Tibial artery (tissue), 4 donors: ENCODE results near the gene BIN2.

Source experiments
- DNase-seq, 2 donors: peaks; one replicate each; pipeline ENCODE4 v3.0.0-alpha.2; 2019
- H3K27ac ChIP-seq, 2 donors: fragments of 200-600 bp; sonication (generic) in 1 of 2; 1 replicate in 1 of 2; 2 replicates in 1 of 2; pipeline ENCODE4 v1.5.1; 2018 to 2019; ENCODE audit warnings: mild to moderate bottlenecking in 1 of 2
- H3K27me3 ChIP-seq, 2 donors: fragments of 200-600 bp; sonication (generic) in 1 of 2; one replicate each; pipeline versions ENCODE4 v1.5.1 to v1.6.0; 2016 to 2019
- H3K36me3 ChIP-seq, 3 donors: fragments of 200-600 bp; sonication (generic) in 2 of 3; one replicate each; pipeline ENCODE4 v1.5.1; 2016 to 2019; ENCODE audit warnings: mild to moderate bottlenecking in 2 of 3
- H3K4me1 ChIP-seq, 4 donors: fragments of 200-600 bp; sonication (generic) in 2 of 4; 1 replicate in 3 of 4; 2 replicates in 1 of 4; pipeline ENCODE4 v1.5.1; 2016 to 2019
- H3K4me3 ChIP-seq, 2 donors: fragments of 200-600 bp; sonication (generic) in 1 of 2; 1 replicate in 1 of 2; 2 replicates in 1 of 2; pipeline ENCODE4 v1.5.1; 2018 to 2019; ENCODE audit warnings: mild to moderate bottlenecking in 2 of 2
- H3K9me3 ChIP-seq, 3 donors: fragments of 200-600 bp; sonication (generic) in 1 of 3; one replicate each; pipeline ENCODE4 v1.5.1; 2016 to 2019
- intact Hi-C: fragments of 100-400 bp; cut with DNase I; formaldehyde crosslinking; loops from one replicate; pipeline ENCODE4 v1.15.0; 2023; ENCODE audit warnings: low total_unique reads
- TF ChIP-seq, protein P1 (sequence below), 2 experiments: fragments of 200-600 bp in 1 of 2; fragments of 450-650 bp in 1 of 2; IDR thresholded peaks; one replicate each; pipeline ENCODE4 v1.5.1; 2017 to 2019; ENCODE audit warnings: antibody characterized with exemption in 2 of 2, mild to moderate bottlenecking in 1 of 2, moderate library complexity in 1 of 2

The BIN2 gene

DNA sequence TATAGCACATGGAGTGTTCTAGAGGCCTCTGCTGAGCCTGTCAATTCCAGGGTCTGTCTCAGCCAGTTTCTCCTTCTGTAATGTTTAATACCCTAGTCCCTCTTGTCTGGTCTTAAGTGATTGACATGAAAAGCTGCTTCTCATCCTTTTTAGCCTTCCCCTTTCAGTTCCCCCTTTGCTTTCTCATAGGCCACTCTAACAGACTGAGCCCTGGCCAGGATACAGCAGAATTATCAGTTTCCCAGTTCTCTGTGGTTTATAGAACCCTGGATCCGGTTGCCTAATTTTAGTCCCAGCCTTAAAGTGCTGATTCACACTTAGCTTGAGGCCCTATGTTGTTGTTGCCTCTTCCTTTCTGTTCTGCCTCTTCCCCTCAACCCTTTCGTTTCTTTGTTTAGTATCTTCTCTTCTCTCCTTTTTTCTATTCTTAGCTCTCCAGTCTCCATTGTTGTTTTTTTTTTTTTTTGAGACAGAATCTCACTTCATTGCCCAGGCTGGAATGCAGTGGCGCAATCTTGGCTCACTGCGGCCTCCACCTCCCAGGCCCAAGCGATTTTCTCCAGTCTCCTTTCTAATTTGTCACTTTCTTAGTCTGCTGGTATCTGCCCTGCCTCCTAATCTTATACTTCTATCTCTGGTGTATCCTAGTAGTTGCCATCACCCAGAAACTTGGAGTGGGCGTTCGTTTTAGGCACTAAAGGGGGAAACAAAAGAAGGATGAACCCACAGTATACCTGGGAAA, 2.9 kb upstream of the BIN2 start:
- intact Hi-C loops: no loop called here
- H3K27ac ChIP-seq: no peak overlapping the region
- H3K4me1 ChIP-seq: no peaks in the 10 kb centered on the region
- H3K27me3 ChIP-seq: peaks cover 0 to 13% of the 10 kb centered on the region in 2 donors
- no peaks in the 10 kb centered on the region for H3K9me3 ChIP-seq
- no peak overlapping the region for H3K4me3 ChIP-seq
- peak in 1 of 2 donors; percentile 37 for DNase-seq
- TF ChIP-seq, protein P1, sequence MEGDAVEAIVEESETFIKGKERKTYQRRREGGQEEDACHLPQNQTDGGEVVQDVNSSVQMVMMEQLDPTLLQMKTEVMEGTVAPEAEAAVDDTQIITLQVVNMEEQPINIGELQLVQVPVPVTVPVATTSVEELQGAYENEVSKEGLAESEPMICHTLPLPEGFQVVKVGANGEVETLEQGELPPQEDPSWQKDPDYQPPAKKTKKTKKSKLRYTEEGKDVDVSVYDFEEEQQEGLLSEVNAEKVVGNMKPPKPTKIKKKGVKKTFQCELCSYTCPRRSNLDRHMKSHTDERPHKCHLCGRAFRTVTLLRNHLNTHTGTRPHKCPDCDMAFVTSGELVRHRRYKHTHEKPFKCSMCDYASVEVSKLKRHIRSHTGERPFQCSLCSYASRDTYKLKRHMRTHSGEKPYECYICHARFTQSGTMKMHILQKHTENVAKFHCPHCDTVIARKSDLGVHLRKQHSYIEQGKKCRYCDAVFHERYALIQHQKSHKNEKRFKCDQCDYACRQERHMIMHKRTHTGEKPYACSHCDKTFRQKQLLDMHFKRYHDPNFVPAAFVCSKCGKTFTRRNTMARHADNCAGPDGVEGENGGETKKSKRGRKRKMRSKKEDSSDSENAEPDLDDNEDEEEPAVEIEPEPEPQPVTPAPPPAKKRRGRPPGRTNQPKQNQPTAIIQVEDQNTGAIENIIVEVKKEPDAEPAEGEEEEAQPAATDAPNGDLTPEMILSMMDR (IDR thresholded peaks at IDR 0.05): no peak
- H3K36me3 ChIP-seq: no peaks in the 10 kb centered on the region

DNA sequence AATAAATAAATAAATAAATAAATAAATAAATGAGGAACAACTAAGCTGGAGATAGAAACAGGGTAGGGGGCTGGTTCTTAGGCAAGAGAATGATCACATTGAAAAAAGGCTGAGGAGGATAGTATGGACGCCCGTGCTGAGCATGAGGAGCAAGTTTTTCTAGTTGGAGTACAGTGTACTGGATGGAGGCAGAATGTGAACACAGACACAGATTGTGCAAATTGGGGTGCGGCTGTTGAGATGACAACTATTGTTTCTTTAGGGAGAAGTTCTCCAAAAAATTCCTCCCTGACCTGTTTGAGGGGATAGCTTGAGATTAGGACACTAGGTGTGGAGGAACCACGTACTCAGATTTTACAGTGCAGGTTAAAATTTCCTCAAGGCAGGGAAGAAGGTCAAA, 979 bp upstream of the BIN2 start:
- intact Hi-C loops: no loop called here
- H3K9me3 ChIP-seq: no peaks in the 10 kb centered on the region
- H3K27ac ChIP-seq: no peak overlapping the region
- H3K4me1 ChIP-seq: no peaks in the 10 kb centered on the region
- TF ChIP-seq, protein P1 (IDR thresholded peaks at IDR 0.05): no peak
- H3K27me3 ChIP-seq: peaks cover 0 to 13% of the 10 kb centered on the region in 2 donors
- no peaks in the 10 kb centered on the region for H3K36me3 ChIP-seq
- H3K4me3 ChIP-seq: no peak overlapping the region
- no peak for DNase-seq

DNA sequence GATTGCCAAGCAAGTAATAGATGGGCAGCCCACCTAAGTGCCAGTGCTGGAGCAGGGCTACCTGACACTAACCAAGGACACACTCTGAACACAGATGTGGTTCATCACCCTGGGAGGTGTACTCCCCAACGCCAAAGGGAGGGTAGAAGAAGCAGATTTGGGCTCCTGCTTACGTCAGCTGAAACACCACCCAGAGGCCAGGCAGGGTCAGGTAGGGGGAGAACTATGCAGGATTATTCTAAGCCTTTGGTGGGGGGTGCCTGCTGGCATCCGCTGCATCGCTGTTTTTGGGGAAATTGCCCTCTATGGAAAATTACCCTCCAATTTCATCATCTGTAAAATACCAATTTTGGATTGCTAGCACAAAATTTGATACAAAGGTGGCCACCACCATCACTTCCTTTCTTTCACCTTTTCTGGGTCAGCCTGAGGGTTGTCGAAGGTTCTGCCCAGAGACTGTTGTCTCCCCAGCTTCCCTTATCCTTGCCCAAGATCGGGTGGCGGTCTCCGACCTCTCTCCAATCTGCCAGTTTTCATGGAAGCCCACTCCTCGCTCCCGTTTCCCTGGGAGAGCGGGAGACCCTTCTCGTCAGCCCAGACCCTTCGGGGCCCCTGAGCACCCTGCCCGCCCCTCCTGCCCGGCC, 535 bp downstream of the BIN2 start:
- Histone ChIP-seq H3K4me1 (no peaks in the 10 kb centered on the region), H3K4me3 (peak overlapping the region; percentile 28 to 33), H3K27ac (no peak overlapping the region), H3K36me3 (no peaks in the 10 kb centered on the region), H3K27me3 (peaks cover 0 to 9% of the 10 kb centered on the region in 2 donors), H3K9me3 (no peaks in the 10 kb centered on the region)
- no peak for DNase-seq
- intact Hi-C loops: no loop called here
- TF ChIP-seq, protein P1 (IDR thresholded peaks at IDR 0.05): no peak

DNA sequence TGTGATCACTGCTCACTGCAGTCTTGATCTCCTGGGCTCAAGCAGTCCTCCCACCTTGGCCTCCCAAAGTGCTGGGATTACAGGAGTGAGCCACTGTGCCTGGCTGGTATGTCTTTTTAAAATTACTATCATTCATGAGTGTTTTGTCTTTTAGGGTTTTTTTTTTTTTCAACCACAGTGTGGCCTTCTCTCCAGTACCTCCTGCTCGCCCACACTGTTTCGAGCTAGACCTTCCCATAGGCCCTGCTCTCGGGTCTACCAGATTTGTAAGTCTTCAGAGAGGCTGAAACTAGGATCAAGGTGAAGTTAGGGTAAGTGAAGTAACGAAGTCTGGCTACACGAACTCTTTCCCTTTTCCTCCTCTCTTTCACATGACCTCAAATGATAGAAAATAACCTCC, 1.5 kb downstream of the BIN2 start:
- Histone ChIP-seq H3K4me1 (no peaks in the 10 kb centered on the region), H3K27me3 (peaks cover 0 to 9% of the 10 kb centered on the region in 2 donors), H3K27ac (no peak overlapping the region), H3K4me3 (no peak overlapping the region), H3K36me3 (no peaks in the 10 kb centered on the region), H3K9me3 (no peaks in the 10 kb centered on the region)
- intact Hi-C loops: no loop called here
- TF ChIP-seq, protein P1 (IDR thresholded peaks at IDR 0.05): no peak
- no peak for DNase-seq

DNA sequence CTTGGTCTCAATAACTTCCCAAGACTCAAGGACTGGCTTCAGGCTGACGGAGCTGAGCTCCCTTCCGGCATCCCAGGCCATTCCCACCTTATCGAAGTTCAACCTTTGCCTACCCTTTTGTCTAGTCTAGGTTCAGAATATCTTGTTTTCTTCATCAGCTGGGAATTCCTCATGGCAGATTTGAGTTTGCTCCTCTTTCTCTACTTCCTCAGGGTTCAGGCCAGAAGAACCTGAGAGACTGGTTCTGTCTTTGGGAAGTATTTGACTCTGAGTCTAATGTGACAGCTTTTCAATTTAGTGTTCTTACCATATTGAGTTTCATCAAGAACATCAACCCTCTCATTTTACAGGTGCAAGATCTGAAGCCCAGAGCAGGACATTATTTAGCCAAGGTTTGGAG, 2.1 kb downstream of the BIN2 start:
- no peak overlapping the region for H3K27ac ChIP-seq
- H3K9me3 ChIP-seq: no peaks in the 10 kb centered on the region
- H3K4me3 ChIP-seq: no peak overlapping the region
- no peaks in the 10 kb centered on the region for H3K4me1 ChIP-seq
- H3K27me3 ChIP-seq: peaks cover 0 to 9% of the 10 kb centered on the region in 2 donors
- TF ChIP-seq, protein P1 (IDR thresholded peaks at IDR 0.05): no peak
- intact Hi-C loops: no loop called here
- no peaks in the 10 kb centered on the region for H3K36me3 ChIP-seq
- no peak for DNase-seq
